GM12865 (cell line): Measurements from ENCODE around the gene GBP7.

ENCODE experiments used
- DNase-seq: peaks from one replicate; pipeline ENCODE4 v3.0.0; 2010; ENCODE audit warnings: low read depth
- H3K4me3 ChIP-seq: 2 replicates; pipeline ENCODE4 v1.5.1; 2011; ENCODE audit warnings: mild to moderate bottlenecking, low read depth, low read length, control low read depth
- CTCF ChIP-seq: IDR thresholded peaks from 2 replicates; pipeline ENCODE4 v1.5.1; 2011; ENCODE audit warnings: low read length, control low read depth, low read depth, inconsistent platforms; ENCODE audit not compliant: insufficient read depth; ENCODE audit errors: missing control alignments

GBP7 gene

GRCh38 chr1:89149229-89149628 lies 26.6 kb downstream of the GBP7 start:
- H3K4me3 ChIP-seq = no peak overlapping the region
- no peak for TF ChIP-seq CTCF
- DNase-seq = no peak

GRCh38 chr1:89147678-89148658 lies 27.8 kb downstream of the GBP7 start:
- no peak for DNase-seq

GRCh38 chr1:89146721-89147120 lies 29.1 kb downstream of the GBP7 start:
- no peak for DNase-seq

More at GRCh38 chr1:89147678-89148658, 27.8 kb downstream of the GBP7 start:
- no peak for TF ChIP-seq CTCF
- H3K4me3 ChIP-seq = no peak overlapping the region

GRCh38 chr1:89143484-89143883 lies 32.3 kb downstream of the GBP7 start:
- DNase-seq = no peak
- no peak for TF ChIP-seq CTCF
- no peak overlapping the region for H3K4me3 ChIP-seq

More at GRCh38 chr1:89146721-89147120, 29.1 kb downstream of the GBP7 start:
- no peak overlapping the region for H3K4me3 ChIP-seq
- TF ChIP-seq CTCF = no peak

GRCh38 chr1:89142160-89142559 lies 33.6 kb downstream of the GBP7 start:
- no peak overlapping the region for H3K4me3 ChIP-seq
- no peak for DNase-seq
- no peak for TF ChIP-seq CTCF

- TF ChIP-seq CTCF = no peak
- no peak overlapping the region for H3K4me3 ChIP-seq
- DNase-seq = no peak
These were observed 42.1 kb downstream of the GBP7 start for GRCh38 chr1:89133747-89134146.

- DNase-seq = no peak
- TF ChIP-seq CTCF = no peak
These were observed 45.1 kb downstream of the GBP7 start for GRCh38 chr1:89130716-89131115.

More at GRCh38 chr1:89130716-89131115, 45.1 kb downstream of the GBP7 start:
- H3K4me3 ChIP-seq = no peak overlapping the region
